Limb (tissue), 2 donors: ENCODE data around the gene RNF166.
A peak's percentile ranks its signal among the peaks of the same experiment; 100 is the strongest.

Source experiments
- DNase-seq, 2 donors: peaks; one replicate each; pipeline ENCODE4 v3.0.0-alpha.2; 2016; ENCODE audit errors: extremely low spot score in 2 of 2

Gene RNF166

DNA sequence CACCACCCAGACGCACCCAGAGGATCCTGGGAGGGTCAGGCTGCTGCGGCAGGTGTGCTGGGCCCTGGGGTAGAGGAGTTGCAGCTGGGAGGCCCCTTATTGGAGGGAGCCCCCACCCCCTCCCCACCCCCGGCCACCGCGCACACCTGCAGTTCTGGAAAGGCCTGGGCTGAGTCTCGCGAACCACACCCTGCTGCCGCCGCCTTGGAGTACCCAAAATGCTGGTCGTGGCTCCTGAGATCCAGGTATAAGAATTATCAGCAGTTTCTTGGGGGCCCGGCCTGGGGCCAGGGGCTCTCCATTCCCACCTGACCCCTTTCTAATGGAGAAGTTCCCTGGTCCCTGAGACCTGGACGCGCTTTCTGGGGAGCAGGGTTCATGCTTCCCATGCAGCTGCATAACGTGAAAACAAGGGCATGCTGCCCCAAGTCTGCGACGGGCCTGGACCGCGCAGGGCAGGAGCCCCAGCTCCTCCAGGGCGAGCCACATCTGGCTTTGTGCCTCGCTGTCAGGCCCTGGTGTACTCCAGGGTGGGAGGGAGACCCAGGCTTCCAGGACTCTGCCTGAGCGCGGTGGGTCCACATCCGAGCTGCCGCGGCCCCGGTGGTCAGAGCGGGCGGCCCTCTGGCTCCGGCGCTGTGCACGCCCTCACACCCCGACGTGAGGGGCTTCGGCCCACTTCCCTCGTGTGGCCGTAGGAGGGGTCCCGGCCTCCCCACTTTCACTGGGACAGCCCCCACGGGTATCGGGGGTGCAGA lies 12.6 kb downstream of the RNF166 start:
- no peak for DNase-seq

- DNase-seq, result no peak
Observed at GRCh38 chr16:88692861-88693260, 13.3 kb downstream of the RNF166 start.

- no peak for DNase-seq
Observed at GRCh38 chr16:88691924-88692560, 14.2 kb downstream of the RNF166 start.

DNA sequence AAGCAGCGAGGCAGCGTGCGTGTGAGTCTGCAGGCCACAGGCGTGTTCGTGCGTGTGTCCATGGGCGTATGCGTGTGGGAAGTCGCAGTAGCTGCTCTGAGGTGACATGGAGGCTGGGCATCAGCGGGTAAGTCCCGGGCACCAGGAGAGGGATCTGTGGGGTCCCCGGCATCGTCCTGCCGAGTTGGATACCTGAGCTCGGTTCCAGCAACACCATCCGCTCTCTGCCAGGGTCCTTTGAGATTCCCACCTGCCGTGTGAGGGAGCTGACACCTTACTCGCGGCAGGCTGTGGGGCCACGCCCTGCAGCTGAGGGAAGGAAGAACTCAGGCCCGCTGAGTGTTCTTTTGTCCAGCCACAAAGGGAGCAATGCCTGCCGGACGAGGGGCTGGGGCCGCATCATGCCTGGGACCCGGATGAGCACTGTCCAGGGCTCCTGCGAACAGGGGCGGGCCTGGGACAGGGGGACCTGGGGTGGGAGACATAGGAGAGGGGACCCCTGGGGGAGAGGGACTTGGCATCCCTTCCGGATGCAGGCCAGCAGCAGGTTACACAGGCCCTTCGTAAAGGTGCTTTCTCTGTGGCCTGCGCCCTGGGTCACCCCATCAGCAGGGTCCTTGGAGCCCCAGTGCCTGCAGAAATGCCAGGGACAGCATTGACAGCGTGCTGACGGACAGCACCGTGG lies 14.9 kb downstream of the RNF166 start:
- DNase-seq, result no peak

GRCh38 chr16:88690341-88691128 lies 15.7 kb downstream of the RNF166 start:
- DNase-seq, result no peak

DNA sequence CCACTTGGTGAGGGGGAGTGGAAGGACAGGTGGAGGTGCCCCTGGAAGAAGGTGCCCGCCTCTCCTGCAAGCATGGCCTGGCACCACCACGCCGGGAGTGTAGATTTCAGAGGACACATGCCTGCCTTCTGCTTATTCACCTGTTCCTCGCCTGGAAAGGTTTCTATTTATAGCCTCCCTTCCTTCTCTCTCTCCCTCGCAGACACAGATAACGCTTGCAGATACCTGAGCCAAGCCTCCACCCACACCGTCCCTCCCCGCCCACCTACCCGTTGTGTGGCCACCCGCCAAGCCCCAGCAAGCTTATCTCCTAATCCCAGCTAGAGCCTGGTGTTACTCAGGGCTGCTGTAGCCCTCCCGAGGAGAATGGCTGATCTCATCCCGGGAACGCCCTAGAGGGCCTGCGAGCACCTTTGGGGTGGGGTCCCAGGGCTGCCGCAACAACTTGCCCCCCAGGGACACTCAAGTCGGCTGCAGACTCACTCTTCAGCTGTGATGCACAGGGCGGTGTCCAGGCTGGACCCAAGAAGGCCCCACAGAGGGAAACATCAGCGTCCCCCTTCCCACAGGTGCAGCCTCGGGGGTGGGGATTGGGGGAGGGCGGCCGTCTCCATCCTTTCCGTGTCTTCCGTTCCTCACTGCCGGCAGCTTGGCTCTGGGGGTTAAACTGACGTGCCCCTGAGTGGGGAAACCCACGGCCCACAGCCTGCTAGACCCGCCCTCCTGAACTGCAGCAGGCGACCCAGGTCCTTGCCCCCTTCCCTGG lies 18.0 kb downstream of the RNF166 start:
- DNase-seq, result no peak

GRCh38 chr16:88687676-88688012 lies 18.6 kb downstream of the RNF166 start:
- no peak for DNase-seq

DNA sequence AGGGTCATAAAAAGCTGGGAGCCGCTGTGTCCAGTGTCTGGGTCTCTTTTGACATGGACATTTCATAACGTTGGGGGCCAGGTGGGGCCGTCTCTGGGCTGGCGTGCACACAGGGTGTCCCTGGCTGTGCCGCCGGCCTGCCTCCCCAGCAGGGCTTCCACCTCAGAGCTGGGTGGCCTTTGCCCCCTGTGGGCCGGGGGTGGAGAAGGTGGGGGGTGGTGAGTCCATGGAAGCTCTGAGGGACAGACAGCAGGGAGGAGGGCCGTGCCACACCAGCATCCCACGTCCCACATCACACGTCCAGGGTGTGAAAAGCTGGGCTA lies 19.0 kb downstream of the RNF166 start:
- DNase-seq, result no peak

DNA sequence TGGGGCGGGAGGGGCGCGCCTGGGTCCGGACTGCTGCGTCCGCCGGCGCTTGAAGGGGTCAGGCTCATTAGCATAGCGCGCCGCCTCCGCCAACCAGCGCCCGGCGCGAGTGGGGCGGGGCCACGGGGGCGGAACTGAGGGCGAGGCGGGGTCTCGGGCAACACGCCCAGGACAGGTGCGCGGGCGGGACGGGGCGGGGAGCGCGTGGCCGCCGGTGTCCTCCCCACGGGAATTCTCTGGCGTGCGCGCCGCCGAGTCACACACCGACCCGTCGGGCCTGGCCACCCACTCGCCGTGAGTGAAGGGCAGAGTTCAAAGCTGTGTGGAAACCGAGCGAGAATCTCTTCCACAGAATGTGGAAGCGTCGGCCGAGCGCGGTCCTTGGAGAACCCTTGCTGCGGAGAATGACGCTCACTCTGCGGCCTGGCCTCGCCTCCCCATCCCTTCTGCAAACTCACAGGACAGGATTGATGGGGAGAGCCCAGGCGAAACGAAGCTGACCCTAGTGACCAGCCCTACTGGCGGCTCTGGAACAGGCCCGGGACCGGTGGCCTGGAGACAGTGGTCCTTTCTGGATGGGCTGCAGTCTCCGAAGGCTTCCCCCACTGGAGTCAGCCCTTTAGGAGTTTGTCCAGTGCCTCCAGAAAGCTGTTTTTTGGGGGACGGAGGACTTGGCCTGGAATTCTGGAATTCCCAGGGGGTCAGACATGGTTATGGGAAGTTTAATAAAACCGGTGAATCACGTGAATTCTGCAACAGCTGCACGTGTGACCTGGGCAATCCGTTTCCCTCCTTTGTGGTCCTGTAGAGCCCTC lies 19.6 kb downstream of the RNF166 start, which contains the start of gene SNAI3:
Gene SNAI3, minus strand, starts transcription at position 69 of the 815 bp plus-strand sequence. CDS start 101 bp downstream, outside the sequence.
- peak; percentile 40 to 83 for DNase-seq

DNA sequence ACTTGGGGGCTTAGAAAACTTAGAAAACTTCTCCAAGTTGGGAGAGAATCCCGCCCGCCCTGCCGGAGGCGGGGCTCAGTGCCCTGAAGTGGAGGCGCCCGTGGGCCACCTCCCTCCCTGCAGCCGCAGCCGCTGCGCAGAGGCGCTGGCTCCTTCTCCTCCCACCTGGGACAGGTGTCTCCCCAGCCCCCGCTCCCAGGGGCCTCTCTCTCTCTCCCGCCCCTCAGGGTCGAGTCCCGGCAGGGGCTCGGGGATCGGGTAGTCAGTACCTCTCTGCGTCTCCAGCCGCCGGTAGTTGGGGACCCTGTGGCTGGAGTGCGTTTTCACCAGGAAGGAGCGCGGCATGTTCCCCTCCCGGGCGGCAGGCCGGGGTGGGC lies 20.2 kb downstream of the RNF166 start:
- no peak for DNase-seq

DNA sequence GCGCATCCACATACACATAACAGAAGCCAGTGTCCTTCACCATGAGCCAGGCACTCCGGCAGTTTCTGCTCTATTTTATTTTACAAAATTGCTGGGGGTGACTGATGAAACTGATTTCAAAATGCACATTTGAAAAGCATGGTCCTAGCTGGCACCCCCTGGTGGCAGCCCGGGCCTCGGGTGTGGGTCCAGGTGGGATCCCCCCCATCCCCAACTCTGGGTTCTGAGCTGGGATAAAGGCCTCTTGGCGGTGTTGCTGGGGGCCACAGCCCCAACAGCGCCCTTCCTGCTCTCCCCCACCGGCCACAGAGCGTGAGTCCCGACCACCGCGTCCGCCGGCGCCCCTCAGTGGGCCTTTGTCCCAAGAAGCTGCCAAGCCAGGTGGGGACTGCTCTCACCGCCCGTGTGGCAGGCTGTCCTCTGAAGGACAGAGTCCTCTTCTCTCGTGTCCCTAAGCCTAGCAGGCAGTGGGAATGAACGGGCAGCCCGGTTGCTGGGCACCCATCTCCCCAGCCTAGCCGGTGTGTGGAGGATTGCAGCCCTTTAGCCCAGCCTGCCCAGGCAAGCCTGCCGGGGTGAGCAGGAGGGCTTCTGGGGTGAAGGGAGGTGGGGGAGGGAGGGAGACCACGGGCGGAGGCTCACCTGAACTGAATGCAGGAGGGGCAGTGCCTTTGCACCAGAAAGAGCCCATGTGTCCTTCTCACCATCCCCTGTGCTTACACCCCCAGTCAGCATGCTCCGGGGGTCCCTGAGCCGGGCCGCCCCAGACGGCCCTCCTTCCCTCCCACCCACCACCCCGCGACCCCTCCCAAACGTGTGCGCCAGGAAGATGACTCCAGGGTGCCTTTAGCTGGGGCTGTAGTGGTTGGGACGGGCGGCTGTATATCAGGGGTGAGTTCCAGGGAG lies 20.8 kb downstream of the RNF166 start:
- DNase-seq, result no peak

DNA sequence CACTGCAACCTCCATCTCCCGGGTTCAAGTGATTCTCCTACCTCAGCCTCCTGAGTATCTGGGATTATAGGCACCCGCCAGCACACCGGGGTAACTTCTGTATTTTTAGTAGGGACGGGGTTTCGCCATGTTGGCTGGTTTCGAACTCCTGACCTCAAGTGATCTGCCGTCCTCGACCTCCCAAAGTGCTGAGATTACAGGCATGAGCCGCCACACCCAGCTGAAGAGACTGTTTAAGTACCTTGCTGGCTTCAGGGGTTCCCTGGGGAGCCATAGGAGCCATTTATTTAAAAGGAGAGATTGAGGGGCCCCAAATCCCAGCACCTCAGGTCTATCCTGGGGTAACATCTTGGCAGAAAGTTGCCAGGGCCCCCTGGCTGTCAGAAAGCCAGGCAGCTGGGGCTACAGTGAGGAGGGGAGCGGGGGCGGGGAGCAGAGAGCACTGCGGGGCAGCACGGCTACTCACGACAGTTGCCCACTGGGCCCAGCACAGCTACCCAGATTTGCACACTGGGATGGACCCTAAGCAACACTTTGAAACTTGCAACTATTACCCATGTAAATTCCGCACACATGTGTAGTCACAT lies 21.5 kb downstream of the RNF166 start:
- DNase-seq, result no peak

GRCh38 chr16:88681709-88682451 lies 24.3 kb downstream of the RNF166 start:
- DNase-seq, result no peak

GRCh38 chr16:88681084-88681680 lies 25.0 kb downstream of the RNF166 start:
- no peak for DNase-seq

- no peak for DNase-seq
Observed at GRCh38 chr16:88680554-88681083, 25.6 kb downstream of the RNF166 start.

- DNase-seq, result no peak
Observed at GRCh38 chr16:88678224-88678979, 27.8 kb downstream of the RNF166 start.

DNA sequence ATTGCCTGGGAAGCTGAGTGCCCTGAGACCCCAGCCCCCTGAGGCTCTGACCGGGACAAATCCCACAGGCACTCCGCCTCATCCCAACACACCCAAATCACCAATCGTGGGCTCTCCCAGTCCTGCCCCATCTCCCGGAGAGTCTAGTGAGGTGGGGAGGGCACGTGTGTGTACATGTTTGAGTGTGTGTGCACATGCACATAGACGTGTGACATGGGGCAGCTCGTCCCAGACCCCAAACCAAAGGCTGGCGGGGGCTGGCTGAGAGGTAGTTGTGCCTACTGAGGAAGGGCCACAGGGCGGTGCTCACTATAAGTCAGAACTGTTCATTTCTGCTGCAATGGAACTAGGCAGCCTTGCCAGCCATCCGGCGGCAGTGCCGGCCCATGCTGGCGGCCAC lies 28.5 kb downstream of the RNF166 start:
- no peak for DNase-seq
